Endothelial cell of umbilical vein (primary cell): ENCODE measurements around the gene PRKAR1B. TPM values are rescaled to one million over a fixed set of nuclear protein-coding genes. Genes with fewer than 3 reads are reported as not detected.

ENCODE experiments used
- BruUV-seq: library from RNA; stranded (reverse); fragments of 400-500 nt; replicated peaks from 2 replicates; lab custom pipeline; 2021; lab: Mats Ljungman, UMichigan
- CTCF ChIA-PET: fragments of 300-600, 350-600 bp; sonication (Branson Sonifier 250); formaldehyde crosslinking; loops from one replicate; lab custom pipeline; 2021; ENCODE audit warnings: antibody characterized with exemption, inconsistent platforms; lab: Charles Lee
- POLR2A ChIA-PET: fragments of 300-600, 350-600 bp; sonication (Branson Sonifier 250); formaldehyde crosslinking; loops from one replicate; lab custom pipeline; 2021; ENCODE audit warnings: antibody characterized with exemption, inconsistent platforms; lab: Charles Lee
- DNase-seq: peaks from one replicate; pipeline ENCODE4 v3.0.0-alpha.2; 2011; ENCODE audit warnings: low read depth, low spot score
- FAIRE-seq: peaks from 2 replicates; lab custom pipeline; 2011; peaks lifted over from hg19 to GRCh38; lab: Jason Lieb, UNC
- H2AFZ ChIP-seq: 2 replicates; pipeline ENCODE4 v1.6.0; 2012; ENCODE audit warnings: low read depth, low read length, control low read depth, inconsistent platforms
- H3K27ac ChIP-seq: 2 replicates; pipeline ENCODE4 v1.5.1; 2011; ENCODE audit warnings: low read depth, mild to moderate bottlenecking, control low read depth, low read length, moderate library complexity; ENCODE audit not compliant: insufficient read depth
- H3K27me3 ChIP-seq, 2 experiments: 2 replicates each; pipeline versions ENCODE4 v1.6.0 to v1.6.1; 2011; ENCODE audit warnings: low read length in 2 of 2, mixed read lengths in 1 of 2; ENCODE audit not compliant: control insufficient read depth in 2 of 2, insufficient read depth in 2 of 2
- H3K36me3 ChIP-seq, 2 experiments: 2 replicates in 1 of 2; 3 replicates in 1 of 2; pipeline ENCODE4 v1.5.1; 2011; ENCODE audit warnings: low read length in 2 of 2, mild to moderate bottlenecking in 1 of 2, moderate library complexity in 1 of 2; ENCODE audit not compliant: control insufficient read depth in 2 of 2, insufficient read depth in 2 of 2; ENCODE audit errors: extremely low read depth in 1 of 2
- H3K4me1 ChIP-seq: 3 replicates; pipeline ENCODE4 v1.5.1; 2011; ENCODE audit warnings: mild to moderate bottlenecking, low read length; ENCODE audit not compliant: control insufficient read depth, insufficient read depth; ENCODE audit errors: extremely low read depth
- H3K4me2 ChIP-seq: 2 replicates; pipeline ENCODE4 v1.6.1; 2011; ENCODE audit warnings: low read length, control low read depth, mixed read lengths; ENCODE audit not compliant: insufficient read depth
- H3K4me3 ChIP-seq, 3 experiments: fragments of 200-600 bp in 1 of 3; sonication (generic), shearing (Covaris generic) in 1 of 3; replicated peaks in 1 of 3; 2 replicates each; pipeline ENCODE4 v1.5.1; 2011 to 2016; ENCODE audit warnings: control low read depth in 3 of 3, low read length in 3 of 3, mild to moderate bottlenecking in 2 of 3, inconsistent platforms in 1 of 3, low read depth in 1 of 3, moderate library complexity in 1 of 3; ENCODE audit not compliant: insufficient read depth in 1 of 3
- H3K79me2 ChIP-seq: 2 replicates; pipeline ENCODE4 v1.6.0; 2012; ENCODE audit warnings: low read length, inconsistent platforms; ENCODE audit not compliant: control insufficient read depth, insufficient read depth
- H3K9ac ChIP-seq: replicated peaks from 2 replicates; pipeline ENCODE3; 2011; ENCODE audit warnings: low read length, control low read depth; ENCODE audit not compliant: insufficient read depth; ENCODE audit errors: extremely low read depth
- H3K9me1 ChIP-seq: replicated peaks from 3 replicates; pipeline ENCODE4 v1.6.0; 2011; ENCODE audit warnings: mild to moderate bottlenecking, low read length; ENCODE audit not compliant: control insufficient read depth, insufficient read depth; ENCODE audit errors: extremely low read depth
- H3K9me3 ChIP-seq: replicated peaks from 2 replicates; pipeline ENCODE4 v1.5.1; 2012; ENCODE audit warnings: low read length, inconsistent platforms; ENCODE audit not compliant: control insufficient read depth, insufficient read depth
- H4K20me1 ChIP-seq: replicated peaks from 2 replicates; pipeline ENCODE3; 2011; ENCODE audit warnings: mild to moderate bottlenecking, low read length; ENCODE audit not compliant: control insufficient read depth, insufficient read depth; ENCODE audit errors: extremely low read depth
- CTCF ChIP-seq, 2 donors: IDR thresholded peaks; 1 replicate in 1 of 2; 2 replicates in 1 of 2; pipeline ENCODE4 v1.5.1; 2011; ENCODE audit warnings: low read length in 2 of 2, mild to moderate bottlenecking in 2 of 2, moderate library complexity in 2 of 2, control low read depth in 1 of 2, inconsistent platforms in 1 of 2, low read depth in 1 of 2; ENCODE audit not compliant: insufficient read depth in 1 of 2; ENCODE audit errors: extremely low read depth in 1 of 2
- EZH2 ChIP-seq: IDR thresholded peaks from 2 replicates; pipeline ENCODE4 v1.6.1; 2012; ENCODE audit warnings: borderline replicate concordance, low read depth, mild to moderate bottlenecking, moderate library complexity, low read length, inconsistent platforms; ENCODE audit not compliant: severe bottlenecking
- FOS ChIP-seq: IDR thresholded peaks from 2 replicates; pipeline ENCODE4 v1.6.1; 2011; ENCODE audit warnings: mild to moderate bottlenecking, low read length, moderate library complexity, borderline replicate concordance; ENCODE audit not compliant: insufficient read depth
- GATA2 ChIP-seq: IDR thresholded peaks from 2 replicates; pipeline ENCODE4 v1.7.0; 2011; ENCODE audit warnings: low read depth, mild to moderate bottlenecking, moderate library complexity, mixed read lengths, low read length; ENCODE audit not compliant: insufficient read length, insufficient read depth
- JUN ChIP-seq: IDR thresholded peaks from 2 replicates; pipeline ENCODE4 v1.6.1; 2011; ENCODE audit warnings: borderline replicate concordance, low read depth; ENCODE audit not compliant: insufficient read length, insufficient read depth
- MAX ChIP-seq: IDR thresholded peaks from 2 replicates; pipeline ENCODE4 v1.6.1; 2011; ENCODE audit not compliant: insufficient read depth, insufficient read length
- MYC ChIP-seq: IDR thresholded peaks from one replicate; pipeline ENCODE4 v1.6.1; 2011; ENCODE audit warnings: mild to moderate bottlenecking, low read depth, low read length
- POLR2A ChIP-seq: IDR thresholded peaks from 2 replicates; pipeline ENCODE4 v1.6.1; 2012; ENCODE audit warnings: low read depth, mild to moderate bottlenecking, control low read depth, low read length
- POLR2AphosphoS5 ChIP-seq: IDR thresholded peaks from 2 replicates; pipeline ENCODE4 v1.6.1; 2012; ENCODE audit warnings: low read depth, mild to moderate bottlenecking, control low read depth, low read length, moderate library complexity; ENCODE audit not compliant: insufficient read depth
- dilution Hi-C: fragments of 300-500 bp; cut with MboI; formaldehyde crosslinking; loops from one replicate; pipeline ENCODE4 v1.15.0; 2019; ENCODE audit warnings: low sequenced_read_pairs; ENCODE audit not compliant: extremely low pct_ligation_motif_present
- intact Hi-C: fragments of 100-400 bp; cut with micrococcal nuclease; formaldehyde crosslinking; loops from one replicate; pipeline ENCODE4 v1.10.0; 2022
- polyA plus RNA-seq, 4 experiments: library from polyadenylated mRNA; depleted of rRNA in 3 of 4; stranded (reverse) in 3 of 4; unstranded in 1 of 4; fragments of >200 nt; gene quantifications; 2 replicates each; pipeline versions ENCODE4 v1.2.1 to v1.2.3, GENCODE V29; 2011 to 2012; ENCODE audit warnings: missing spikeins in 1 of 4
- total RNA-seq: library from RNA; stranded (reverse); gene quantifications from 2 replicates; pipeline ENCODE4 v1.2.3, GENCODE V29; 2021

The PRKAR1B gene
- total and polyA plus RNA-seq, 2 donors (not counting 3 experiments of a cell fraction or from before 2014, with no cell fraction given) = 15.4 to 29.2 TPM

- no peak for TF ChIP-seq MAX
- TF ChIP-seq POLR2A = no peak
- TF ChIP-seq GATA2 = no peak
- no peak for TF ChIP-seq CTCF (IDR thresholded peaks at IDR 0.05; ENCODE audit: extremely low read depth in 1 of 2, insufficient read depth in 1 of 2, low read depth in 1 of 2, low read length in 2 of 2)
- no peak for TF ChIP-seq POLR2AphosphoS5
- TF ChIP-seq MYC = no peak
- no peak for TF ChIP-seq JUN
- no peak for TF ChIP-seq EZH2
- TF ChIP-seq FOS = no peak
- Histone ChIP-seq H3K9me1 (no peaks in the 10 kb centered on the region), H3K36me3 (no peaks in the 10 kb centered on the region), H3K4me3 (no peak overlapping the region), H3K27ac (no peak overlapping the region), H2AFZ (no peak overlapping the region), H3K9ac (no peak overlapping the region), H3K9me3 (peaks cover 4% of the 10 kb centered on the region), H3K27me3 (no peaks in the 10 kb centered on the region), H3K4me2 (no peak overlapping the region), H3K4me1 (peaks cover 15% of the 10 kb centered on the region), H3K79me2 (no peaks in the 10 kb centered on the region), H4K20me1 (no peaks in the 10 kb centered on the region)
- BruUV-seq = no TSS peak
- no peak for FAIRE-seq
- POLR2A ChIA-PET = interaction anchor here (0.8 to 1.4 kb wide), 3 partner anchors 15 to 67 kb away, joined by 3 to 12 read pairs (median 3); no protein-coding TSS in a partner anchor
- CTCF ChIA-PET = interaction anchor here (0.8 to 1.2 kb wide), 7 partner anchors 10 to 99 kb away, joined by 3 to 7 read pairs (median 4); partner anchors contain the start of gene PDGFA
- dilution Hi-C loops (no loop called here), intact Hi-C loops (no loop called here)
- DNase-seq = no peak
Measured at GRCh38 chr7:619368-619840, 107.7 kb downstream of the PRKAR1B start.
